GM12872 (cell line): ENCODE results near the gene SPECC1.

Source experiments
- CTCF ChIP-seq: IDR thresholded peaks from 3 replicates; pipeline ENCODE4 v1.5.1; 2011; ENCODE audit warnings: low read depth, mild to moderate bottlenecking, low read length, moderate library complexity; ENCODE audit not compliant: insufficient read depth

SPECC1 gene

GRCh38 chr17:20045476-20045875 lies 36.3 kb downstream of the SPECC1 start:
- no peak for TF ChIP-seq CTCF

- TF ChIP-seq CTCF, result no peak
Measured at GRCh38 chr17:20046629-20047028, 37.5 kb downstream of the SPECC1 start.

GRCh38 chr17:20051624-20052023 lies 42.5 kb downstream of the SPECC1 start:
- TF ChIP-seq CTCF, result no peak

GRCh38 chr17:20053361-20053964 lies 44.3 kb downstream of the SPECC1 start:
- TF ChIP-seq CTCF, result no peak

GRCh38 chr17:20059728-20060188 lies 50.6 kb downstream of the SPECC1 start:
- no peak for TF ChIP-seq CTCF

- no peak for TF ChIP-seq CTCF
Measured at GRCh38 chr17:20063665-20064648, 54.8 kb downstream of the SPECC1 start.

GRCh38 chr17:20066253-20066652 lies 57.1 kb downstream of the SPECC1 start:
- TF ChIP-seq CTCF, result no peak
